HL-60 (cell line): ENCODE measurements around the gene COMMD1.

Experiments
- DNase-seq, 2 experiments: peaks; one replicate each; pipeline ENCODE4 v3.0.0-alpha.2; 2010 to 2020; ENCODE audit warnings: low read depth in 1 of 2, low spot score in 1 of 2
- H3K27ac ChIP-seq: fragments of 250-450 bp; sonication (Bioruptor Pico); replicated peaks from 2 replicates; pipeline ENCODE4 v1.5.1; 2020; ENCODE audit warnings: mild to moderate bottlenecking, moderate library complexity
- H3K27me3 ChIP-seq: fragments of 250-450 bp; sonication (Bioruptor Pico); 2 replicates; pipeline ENCODE4 v1.5.1; 2021; ENCODE audit warnings: mild to moderate bottlenecking, moderate library complexity; ENCODE audit not compliant: insufficient read depth, poor library complexity, severe bottlenecking
- H3K4me3 ChIP-seq: replicated peaks from 2 replicates; pipeline ENCODE4 v1.5.1; 2011; ENCODE audit warnings: mild to moderate bottlenecking, control low read depth, low read length; ENCODE audit not compliant: insufficient read depth
- CTCF ChIP-seq: IDR thresholded peaks from one replicate; pipeline ENCODE4 v1.5.1; 2011; ENCODE audit warnings: low read length, control low read depth, inconsistent platforms; ENCODE audit not compliant: insufficient read depth
- GABPA ChIP-seq: IDR thresholded peaks from 2 replicates; pipeline ENCODE4 v1.6.1; 2012; ENCODE audit warnings: low read depth
- POLR2AphosphoS5 ChIP-seq: IDR thresholded peaks from 2 replicates; pipeline ENCODE4 v1.6.1; 2012; ENCODE audit warnings: low read depth
- REST ChIP-seq: IDR thresholded peaks from 2 replicates; pipeline ENCODE4 v1.6.1; 2012; ENCODE audit warnings: low read depth; ENCODE audit not compliant: insufficient replicate concordance
- SPI1 ChIP-seq: IDR thresholded peaks from 2 replicates; pipeline ENCODE4 v1.6.1; 2012; ENCODE audit warnings: low read depth, mild to moderate bottlenecking, borderline replicate concordance

The COMMD1 gene

GRCh38 chr2:62042944-62043343, 137.5 kb downstream of the COMMD1 start:
- no peaks in the 10 kb centered on the region for H3K27me3 ChIP-seq
- DNase-seq, result no peak
- no peak overlapping the region for H3K27ac ChIP-seq
- TF ChIP-seq POLR2AphosphoS5 (no peak), SPI1 (no peak), CTCF (no peak), GABPA (no peak), REST (no peak)
- no peak overlapping the region for H3K4me3 ChIP-seq

GRCh38 chr2:62045017-62045543, 139.6 kb downstream of the COMMD1 start:
- H3K4me3 ChIP-seq, result no peak overlapping the region
- no peak overlapping the region for H3K27ac ChIP-seq
- TF ChIP-seq CTCF (no peak), SPI1 (no peak), REST (no peak), GABPA (no peak), POLR2AphosphoS5 (no peak)
- no peaks in the 10 kb centered on the region for H3K27me3 ChIP-seq
- no peak for DNase-seq

- H3K27ac ChIP-seq, result no peak overlapping the region
- no peaks in the 10 kb centered on the region for H3K27me3 ChIP-seq
- H3K4me3 ChIP-seq, result no peak overlapping the region
- DNase-seq, result no peak
- no peak for TF ChIP-seq CTCF
- no peak for TF ChIP-seq GABPA
- TF ChIP-seq POLR2AphosphoS5, result no peak
- no peak for TF ChIP-seq SPI1
- no peak for TF ChIP-seq REST
These were observed 140.7 kb downstream of the COMMD1 start for GRCh38 chr2:62046141-62046540.
